PC-9 (cell line): ENCODE measurements around the gene PRDM7. TPM values are rescaled to one million over a fixed set of nuclear protein-coding genes. Genes with fewer than 3 reads are reported as not detected.

ENCODE experiments used
- BruUV-seq: library from RNA; stranded (reverse); fragments of 400-500 nt; replicated peaks from 2 replicates; lab custom pipeline; 2021; lab: Mats Ljungman, UMichigan
- CTCF ChIA-PET: fragments of 300-600 bp; sonication (Branson Sonifier 250); formaldehyde crosslinking; loops from one replicate; lab custom pipeline; 2022; ENCODE audit warnings: antibody characterized with exemption; lab: Charles Lee
- POLR2A ChIA-PET: fragments of 300-600 bp; sonication (Branson Sonifier 250); formaldehyde crosslinking; loops from one replicate; lab custom pipeline; 2022; ENCODE audit warnings: antibody characterized with exemption; ENCODE audit not compliant: unreplicated experiment; lab: Charles Lee
- DNase-seq, 2 experiments: peaks; one replicate each; pipeline versions ENCODE4 v3.0.0 to v3.0.0-alpha.2; 2015 to 2022; ENCODE audit warnings: mixed read lengths in 1 of 2
- H2AFZ ChIP-seq: fragments of 200-600 bp; sonication (generic); 2 replicates; pipeline ENCODE4 v1.8.1; 2017; ENCODE audit warnings: antibody characterized with exemption
- H3F3A ChIP-seq: fragments of 200-600 bp; sonication (generic); 2 replicates; pipeline ENCODE4 v1.8.1; 2017; ENCODE audit warnings: antibody characterized with exemption, mild to moderate bottlenecking, low read depth; ENCODE audit not compliant: insufficient read depth
- H3K27ac ChIP-seq: fragments of 200-600 bp; sonication (generic); 2 replicates; pipeline ENCODE4 v1.6.1; 2016; ENCODE audit warnings: mixed run types
- H3K27me3 ChIP-seq: fragments of 200-600 bp; sonication (generic); 2 replicates; pipeline ENCODE4 v1.6.1; 2016; ENCODE audit warnings: low read depth, mixed run types; ENCODE audit not compliant: insufficient read depth
- H3K36me3 ChIP-seq: fragments of 200-600 bp; sonication (generic); 2 replicates; pipeline ENCODE4 v1.6.1; 2016; ENCODE audit warnings: low read depth, mixed run types
- H3K4me1 ChIP-seq: fragments of 200-600 bp; sonication (generic); replicated peaks from 2 replicates; pipeline ENCODE4 v1.6.1; 2016; ENCODE audit warnings: mixed run types; ENCODE audit not compliant: insufficient read depth
- H3K4me2 ChIP-seq: fragments of 200-600 bp; sonication (generic); 2 replicates; pipeline ENCODE4 v1.6.1; 2017; ENCODE audit warnings: mixed run types
- H3K4me3 ChIP-seq: fragments of 200-600 bp; sonication (generic); 2 replicates; pipeline ENCODE4 v1.6.1; 2016; ENCODE audit warnings: mixed run types
- H3K79me2 ChIP-seq: fragments of 200-600 bp; sonication (generic); 2 replicates; pipeline ENCODE4 v1.6.1; 2017; ENCODE audit warnings: low read depth, mixed run types
- H3K9me2 ChIP-seq: fragments of 200-600 bp; sonication (generic); 2 replicates; pipeline ENCODE4 v1.8.1; 2017; ENCODE audit warnings: mild to moderate bottlenecking; ENCODE audit not compliant: insufficient read depth
- H3K9me3 ChIP-seq: fragments of 200-600 bp; sonication (generic); 2 replicates; pipeline ENCODE4 v1.8.1; 2016; ENCODE audit warnings: low read depth; ENCODE audit not compliant: insufficient read depth
- H4K20me1 ChIP-seq: fragments of 200-600 bp; sonication (generic); 2 replicates; pipeline ENCODE4 v1.8.1; 2017; ENCODE audit not compliant: insufficient read depth
- CTCF ChIP-seq: fragments of 200-600 bp; sonication (generic); conservative IDR thresholded peaks from 2 replicates; pipeline ENCODE4 v1.6.1; 2017; ENCODE audit warnings: mixed run types, antibody characterized with exemption, mild to moderate bottlenecking, moderate library complexity
- EZH2 ChIP-seq: fragments of 200-600 bp; sonication (generic); IDR thresholded peaks from 2 replicates; pipeline ENCODE4 v1.8.0; 2017; ENCODE audit warnings: antibody characterized with exemption, low read depth
- intact Hi-C: fragments of 100-400 bp; cut with micrococcal nuclease; formaldehyde crosslinking; loops from one replicate; pipeline ENCODE4 v1.10.0; 2022; ENCODE audit not compliant: unreplicated experiment
- total RNA-seq: library from RNA; stranded (reverse); gene quantifications from 2 replicates; pipeline ENCODE4 v1.2.3, GENCODE V29; 2021

The PRDM7 gene
- total RNA-seq, 1 experiment from 2014 or later = not detected

GRCh38 chr16:90046122-90046970 lies 30.8 kb downstream of the PRDM7 start:
- Histone ChIP-seq H2AFZ (peak overlapping the region; percentile 87), H3K27me3 (no peaks in the 10 kb centered on the region), H3K36me3 (no peaks in the 10 kb centered on the region), H3K4me3 (peak overlapping the region; percentile 77; the same call in 1 of the 2 replicates), H3K4me1 (peaks cover 34% of the 10 kb centered on the region), H3K9me2 (no peaks in the 10 kb centered on the region), H3K79me2 (no peaks in the 10 kb centered on the region), H3K4me2 (peak overlapping the region; percentile 100), H4K20me1 (peaks cover 12% of the 10 kb centered on the region; the same call in 1 of the 2 replicates), H3K27ac (no peak overlapping the region), H3K9me3 (no peaks in the 10 kb centered on the region), H3F3A (peaks cover 45% of the 10 kb centered on the region)
- TSS peak; percentile 18 for BruUV-seq
- CTCF ChIA-PET = interaction anchor here (0.6 to 1.1 kb wide), 2 partner anchors 27 to 36 kb away, joined by 5 to 6 read pairs; partner anchors contain the start of gene DBNDD1
- no peak for TF ChIP-seq CTCF
- TF ChIP-seq EZH2 = no peak
- POLR2A ChIA-PET = no interaction called here
- intact Hi-C loops = loop anchor here (10.0 kb wide), 1 partner anchor 122 kb away; the partner anchor contains the start of gene TUBB3
- DNase-seq = no peak

- Histone ChIP-seq H3K4me3 (no peak overlapping the region), H3K4me2 (peak overlapping the region; percentile 41), H4K20me1 (peaks cover 12% of the 10 kb centered on the region; the same call in 1 of the 2 replicates), H2AFZ (no peak overlapping the region), H3K36me3 (no peaks in the 10 kb centered on the region), H3K9me2 (no peaks in the 10 kb centered on the region), H3K27ac (peak overlapping the region; percentile 46), H3F3A (peaks cover 40% of the 10 kb centered on the region), H3K27me3 (no peaks in the 10 kb centered on the region), H3K79me2 (no peaks in the 10 kb centered on the region), H3K4me1 (peaks cover 34% of the 10 kb centered on the region), H3K9me3 (no peaks in the 10 kb centered on the region)
- peak; percentile 94 for DNase-seq
- no TSS peak for BruUV-seq
- intact Hi-C loops = loop anchor here (2.0 to 10.0 kb wide), 2 partner anchors 21 to 119 kb away; partner anchors contain the start of gene TUBB3
- ChIA-PET POLR2A (interaction anchor here (0.5 to 0.6 kb wide), 4 partner anchors 22 to 346 kb away, joined by 3 to 20 read pairs (median 4); no protein-coding TSS in a partner anchor), CTCF (interaction anchor here (0.9 kb wide), 1 partner anchor 25 kb away, joined by 4 read pairs; the partner anchor contains the start of gene DBNDD1)
- TF ChIP-seq CTCF (no peak), EZH2 (no peak)
These were observed 33.0 kb downstream of the PRDM7 start for GRCh38 chr16:90044111-90044551.

GRCh38 chr16:90043526-90043925 lies 33.6 kb downstream of the PRDM7 start:
- Histone ChIP-seq H2AFZ (no peak overlapping the region), H3K9me3 (no peaks in the 10 kb centered on the region), H3K4me2 (peak overlapping the region; percentile 41), H3F3A (peaks cover 34% of the 10 kb centered on the region), H3K9me2 (no peaks in the 10 kb centered on the region), H3K36me3 (no peaks in the 10 kb centered on the region), H4K20me1 (peaks cover 12% of the 10 kb centered on the region; the same call in 1 of the 2 replicates), H3K27ac (peak overlapping the region; percentile 46), H3K4me1 (peaks cover 34% of the 10 kb centered on the region), H3K27me3 (no peaks in the 10 kb centered on the region), H3K79me2 (no peaks in the 10 kb centered on the region), H3K4me3 (no peak overlapping the region)
- no peak for DNase-seq
- POLR2A ChIA-PET = interaction anchor here (0.5 to 0.6 kb wide), 2 partner anchors 123 to 345 kb away, joined by 3 to 20 read pairs; no protein-coding TSS in a partner anchor
- intact Hi-C loops = loop anchor here (10.0 kb wide), 1 partner anchor 119 kb away; the partner anchor contains the start of gene TUBB3
- CTCF ChIA-PET = no interaction called here
- BruUV-seq = no TSS peak
- no peak for TF ChIP-seq CTCF
- TF ChIP-seq EZH2 = no peak
